SK-N-SH treated with all-trans-retinoic acid at 6 μM for 48 hours (cell line): ENCODE measurements around the gene TCF7.
A peak's percentile ranks its signal among the peaks of the same experiment; 100 is the strongest.

Experiments used
- ATAC-seq: fragments of 200-7000 bp; cut with Tn5 transposase; 3 replicates; pipeline ENCODE4 v1.9.1; 2020; ENCODE audit warnings: mild to moderate bottlenecking, moderate library complexity
- ARNTL ChIP-seq: fragments of 450-650 bp; formaldehyde crosslinking; IDR thresholded peaks from 2 replicates; pipeline ENCODE4 v1.5.0; 2020; ENCODE audit warnings: low read depth, mild to moderate bottlenecking, moderate library complexity, borderline replicate concordance
- BACH2 ChIP-seq: fragments of 250-450 bp; sonication (Bioruptor Pico); IDR thresholded peaks from 2 replicates; pipeline ENCODE4 v1.9.0; 2021; ENCODE audit warnings: mild to moderate bottlenecking, borderline replicate concordance
- CSDC2 ChIP-seq: fragments of 250-450 bp; sonication (Bioruptor Pico); IDR thresholded peaks from 2 replicates; pipeline ENCODE4 v1.5.0; 2020; ENCODE audit warnings: mild to moderate bottlenecking, moderate library complexity
- CSRNP3 ChIP-seq: fragments of 250-450 bp; sonication (Bioruptor Pico); IDR thresholded peaks from 2 replicates; pipeline ENCODE4 v1.5.1; 2021; ENCODE audit warnings: mild to moderate bottlenecking, moderate library complexity
- GLIS3 ChIP-seq: fragments of 250-450 bp; sonication (Bioruptor Pico); IDR thresholded peaks from 2 replicates; pipeline ENCODE4 v1.5.0; 2020; ENCODE audit warnings: mild to moderate bottlenecking, moderate library complexity
- ISL1 ChIP-seq: fragments of 250-450 bp; sonication (Bioruptor Pico); IDR thresholded peaks from 2 replicates; pipeline ENCODE4 v2.1.2; 2022; ENCODE audit warnings: mild to moderate bottlenecking, moderate library complexity
- OSR1 ChIP-seq: fragments of 250-450 bp; sonication (Bioruptor Pico); IDR thresholded peaks from 2 replicates; pipeline ENCODE4 v1.8.0; 2022; ENCODE audit warnings: moderate library complexity, mild to moderate bottlenecking, inconsistent platforms
- PATZ1 ChIP-seq: fragments of 250-450 bp; sonication (Bioruptor Pico); IDR thresholded peaks from 2 replicates; pipeline ENCODE4 v1.8.0; 2020; ENCODE audit warnings: mild to moderate bottlenecking, moderate library complexity, borderline replicate concordance
- POU6F1 ChIP-seq: fragments of 250-450 bp; sonication (Bioruptor Pico); IDR thresholded peaks from 2 replicates; pipeline ENCODE4 v1.8.0; 2021; ENCODE audit warnings: low read depth, mild to moderate bottlenecking, moderate library complexity, borderline replicate concordance
- PPARA ChIP-seq: fragments of 250-450 bp; sonication (Bioruptor Pico); IDR thresholded peaks from 2 replicates; pipeline ENCODE4 v1.5.0; 2020; ENCODE audit warnings: mild to moderate bottlenecking, borderline replicate concordance
- RARB ChIP-seq: fragments of 250-450 bp; sonication (Bioruptor Pico); IDR thresholded peaks from 2 replicates; pipeline ENCODE4 v1.8.0; 2021; ENCODE audit warnings: mild to moderate bottlenecking, moderate library complexity
- TCF4 ChIP-seq: fragments of 250-450 bp; sonication (Bioruptor Pico); IDR thresholded peaks from 2 replicates; pipeline ENCODE4 v1.8.0; 2021; ENCODE audit warnings: mild to moderate bottlenecking, moderate library complexity, borderline replicate concordance
- TOX ChIP-seq: fragments of 250-450 bp; sonication (Bioruptor Pico); IDR thresholded peaks from 2 replicates; pipeline ENCODE4 v1.8.0; 2021; ENCODE audit warnings: mild to moderate bottlenecking, moderate library complexity, borderline replicate concordance
- TSHZ2 ChIP-seq: fragments of 250-450 bp; sonication (Bioruptor Pico); IDR thresholded peaks from 2 replicates; pipeline ENCODE4 v1.5.0; 2020; ENCODE audit warnings: mild to moderate bottlenecking, moderate library complexity
- ZC3H10 ChIP-seq: fragments of 250-450 bp; sonication (Bioruptor Pico); IDR thresholded peaks from 2 replicates; pipeline ENCODE4 v1.5.1; 2021; ENCODE audit warnings: mild to moderate bottlenecking, moderate library complexity
- ZFP3 ChIP-seq: fragments of 250-450 bp; sonication (Bioruptor Pico); IDR thresholded peaks from 2 replicates; pipeline ENCODE4 v1.5.0; 2020; ENCODE audit warnings: mild to moderate bottlenecking, moderate library complexity
- ZNF565 ChIP-seq: fragments of 450-650 bp; formaldehyde crosslinking; conservative IDR thresholded peaks from 2 replicates; pipeline ENCODE4 v1.5.0; 2020; ENCODE audit warnings: low read depth, mild to moderate bottlenecking, moderate library complexity
- ZNF70 ChIP-seq: fragments of 450-650 bp; formaldehyde crosslinking; IDR thresholded peaks from 2 replicates; pipeline ENCODE4 v1.5.0; 2020; ENCODE audit warnings: mild to moderate bottlenecking, moderate library complexity

TCF7 gene

GRCh38 chr5:134175921-134176510 is 61.5 kb downstream of the TCF7 start:
- no peak for TF ChIP-seq CSRNP3
- TF ChIP-seq OSR1 (CRISPR knock-in tag), result no peak
- no peak for TF ChIP-seq CSDC2 (CRISPR knock-in tag)
- peak; percentile 55 for ATAC-seq

- ATAC-seq, result peak; percentile 83
- peak; percentile 32; the same call in 1 of the 2 replicates for TF ChIP-seq GLIS3 (CRISPR knock-in tag)
- TF ChIP-seq ZFP3 (CRISPR knock-in tag), result no peak
- 0 out of 2 replicates have a peak, but pooled peaks have one; percentile 51 for TF ChIP-seq CSRNP3
Measured at GRCh38 chr5:134176511-134177368, 62.3 kb downstream of the TCF7 start, which contains the start of gene SKP1. Gene SKP1, minus strand, starts transcription at chr5:134176950. Its CDS starts 2,928 bp downstream, at chr5:134174022.

- no peak; the same call in 2 of the 3 replicates for ATAC-seq
Measured at GRCh38 chr5:134177369-134178095, 63.1 kb downstream of the TCF7 start.

GRCh38 chr5:134178096-134178419 is 63.6 kb downstream of the TCF7 start:
- ATAC-seq, result no peak
- TF ChIP-seq OSR1 (CRISPR knock-in tag) (no peak), POU6F1 (CRISPR knock-in tag) (no peak), ISL1 (no peak), PPARA (CRISPR knock-in tag) (no peak), BACH2 (no peak), TOX (CRISPR knock-in tag) (no peak), GLIS3 (CRISPR knock-in tag) (no peak), RARB (CRISPR knock-in tag) (no peak), TCF4 (no peak), ZNF565 (CRISPR knock-in tag) (no peak)

More at GRCh38 chr5:134177369-134178095, 63.1 kb downstream of the TCF7 start:
- TF ChIP-seq ZNF565 (CRISPR knock-in tag), result no peak
- no peak for TF ChIP-seq TSHZ2 (CRISPR knock-in tag)
- no peak for TF ChIP-seq ZNF70 (CRISPR knock-in tag)
- no peak for TF ChIP-seq ARNTL (CRISPR knock-in tag)
- no peak for TF ChIP-seq CSDC2 (CRISPR knock-in tag)
- no peak for TF ChIP-seq RARB (CRISPR knock-in tag)
- no peak for TF ChIP-seq PATZ1
- no peak for TF ChIP-seq TCF4
- TF ChIP-seq PPARA (CRISPR knock-in tag), result no peak
- TF ChIP-seq ZC3H10, result no peak
- no peak for TF ChIP-seq ISL1
- no peak for TF ChIP-seq OSR1 (CRISPR knock-in tag)
- TF ChIP-seq GLIS3 (CRISPR knock-in tag), result no peak
- TF ChIP-seq BACH2, result no peak
